Ascending aorta (tissue), 2 donors: ENCODE results near the gene RANGRF. TPM values are rescaled to one million over a fixed set of nuclear protein-coding genes. Genes with fewer than 3 reads are reported as not detected.

Experiments used
- DNase-seq, 2 donors: peaks; one replicate each; pipeline ENCODE4 v3.0.0-alpha.2; 2019; ENCODE audit warnings: low spot score in 2 of 2
- H3K27ac ChIP-seq, 2 donors: fragments of 200-600 bp; sonication (generic); one replicate each; pipeline ENCODE4 v1.5.1; 2016 to 2017; ENCODE audit warnings: mild to moderate bottlenecking in 1 of 2
- H3K27me3 ChIP-seq: fragments of 200-600 bp; sonication (generic); one replicate; pipeline ENCODE4 v1.5.1; 2017
- H3K36me3 ChIP-seq, 2 donors: fragments of 200-600 bp; sonication (generic); one replicate each; pipeline ENCODE4 v1.5.1; 2016
- H3K4me1 ChIP-seq, 2 donors: fragments of 200-600 bp; sonication (generic); one replicate each; pipeline ENCODE4 v1.5.1; 2016 to 2017; ENCODE audit warnings: mild to moderate bottlenecking in 1 of 2
- H3K4me3 ChIP-seq, 2 donors: fragments of 200-600 bp; sonication (generic); one replicate each; pipeline ENCODE4 v1.5.1; 2016 to 2017; ENCODE audit warnings: mild to moderate bottlenecking in 1 of 2
- H3K9me3 ChIP-seq, 2 donors: fragments of 200-600 bp; sonication (generic); one replicate each; pipeline ENCODE4 v1.5.1; 2016
- CTCF ChIP-seq, 3 experiments: fragments of 200-600 bp in 2 of 3; fragments of 450-650 bp in 1 of 3; sonication (generic) in 2 of 3; IDR thresholded peaks; one replicate each; pipeline ENCODE4 v1.5.1; 2016 to 2019; ENCODE audit warnings: antibody characterized with exemption in 3 of 3, mild to moderate bottlenecking in 1 of 3, moderate library complexity in 1 of 3
- intact Hi-C: fragments of 100-400 bp; cut with DNase I; formaldehyde crosslinking; loops from one replicate; pipeline ENCODE4 v1.15.1; 2023
- total RNA-seq: library from RNA; depleted of rRNA; stranded (reverse); fragments of >200 nt; gene quantifications from one replicate; pipeline ENCODE4 v1.1.0, GENCODE V29; 2016

RANGRF gene
- total RNA-seq, 1 donor from 2014 or later: 15.5 TPM

DNA sequence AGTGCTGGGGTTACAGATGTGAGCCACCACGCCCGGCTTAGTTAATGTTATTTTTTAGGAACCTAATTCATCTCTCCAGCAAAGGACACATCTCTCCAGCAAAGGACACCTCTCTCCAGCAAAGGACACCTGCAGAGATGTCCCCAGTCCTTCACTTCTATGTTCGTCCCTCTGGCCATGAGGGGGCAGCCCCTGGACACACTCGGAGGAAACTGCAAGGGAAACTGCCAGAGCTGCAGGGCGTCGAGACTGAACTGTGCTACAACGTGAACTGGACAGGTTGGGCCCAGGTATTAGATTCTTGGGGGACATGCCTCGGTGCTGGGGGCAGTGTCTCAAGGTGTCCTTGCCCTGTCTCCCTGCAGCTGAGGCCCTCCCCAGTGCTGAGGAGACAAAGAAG, 34.7 kb upstream of the RANGRF start:
- H3K27me3 ChIP-seq: no peaks in the 10 kb centered on the region
- TF ChIP-seq CTCF (IDR thresholded peaks at IDR 0.05): no peak
- H3K4me1 ChIP-seq: peaks cover 0 to 6% of the 10 kb centered on the region in 2 donors
- H3K4me3 ChIP-seq: no peak overlapping the region
- intact Hi-C loops: no loop called here
- H3K36me3 ChIP-seq: peaks cover 32 to 33% of the 10 kb centered on the region in 2 donors
- no peaks in the 10 kb centered on the region for H3K9me3 ChIP-seq
- DNase-seq: no peak
- H3K27ac ChIP-seq: no peak overlapping the region

GRCh38 chr17:8254881-8255280, 33.6 kb upstream of the RANGRF start:
- intact Hi-C loops: no loop called here
- Histone ChIP-seq H3K27me3 (no peaks in the 10 kb centered on the region), H3K4me1 (peaks cover 0 to under 1% of the 10 kb centered on the region in 2 donors), H3K9me3 (no peaks in the 10 kb centered on the region), H3K4me3 (no peak overlapping the region), H3K36me3 (peaks cover 33 to 37% of the 10 kb centered on the region in 2 donors), H3K27ac (no peak overlapping the region)
- no peak for TF ChIP-seq CTCF (IDR thresholded peaks at IDR 0.05)
- DNase-seq: no peak

DNA sequence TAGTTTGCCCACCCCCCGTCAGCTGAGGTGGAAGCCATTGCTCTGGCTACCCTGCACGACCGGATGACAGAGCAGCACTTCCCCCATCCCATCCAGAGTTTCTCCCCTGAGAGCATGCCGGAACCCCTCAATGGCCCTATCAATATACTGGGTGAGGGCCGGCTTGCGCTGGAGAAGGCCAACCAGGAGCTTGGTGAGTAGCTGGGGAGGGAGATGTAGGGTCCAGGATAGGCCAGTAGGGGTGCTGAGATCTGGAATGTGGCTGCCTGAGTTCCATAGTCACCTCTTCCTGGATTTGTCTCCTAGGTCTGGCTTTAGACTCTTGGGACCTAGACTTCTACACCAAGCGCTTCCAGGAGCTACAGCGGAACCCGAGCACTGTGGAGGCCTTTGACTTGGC, 33.0 kb upstream of the RANGRF start:
- no peaks in the 10 kb centered on the region for H3K9me3 ChIP-seq
- DNase-seq: no peak
- H3K27ac ChIP-seq: no peak overlapping the region
- H3K4me1 ChIP-seq: no peaks in the 10 kb centered on the region
- TF ChIP-seq CTCF (IDR thresholded peaks at IDR 0.05): no peak
- peaks cover 33 to 42% of the 10 kb centered on the region in 2 donors for H3K36me3 ChIP-seq
- H3K4me3 ChIP-seq: no peak overlapping the region
- intact Hi-C loops: no loop called here
- H3K27me3 ChIP-seq: no peaks in the 10 kb centered on the region

- H3K27me3 ChIP-seq: no peaks in the 10 kb centered on the region
- no peak for DNase-seq
- no peak overlapping the region for H3K27ac ChIP-seq
- peaks cover 34 to 47% of the 10 kb centered on the region in 2 donors for H3K36me3 ChIP-seq
- intact Hi-C loops: no loop called here
- H3K4me3 ChIP-seq: no peak overlapping the region
- no peaks in the 10 kb centered on the region for H3K4me1 ChIP-seq
- TF ChIP-seq CTCF (IDR thresholded peaks at IDR 0.05): no peak
- no peaks in the 10 kb centered on the region for H3K9me3 ChIP-seq
Observed at GRCh38 chr17:8256291-8256690, 32.2 kb upstream of the RANGRF start.

- Histone ChIP-seq H3K36me3 (peaks cover 38 to 48% of the 10 kb centered on the region in 2 donors), H3K4me1 (no peaks in the 10 kb centered on the region), H3K4me3 (no peak overlapping the region), H3K27ac (no peak overlapping the region), H3K9me3 (no peaks in the 10 kb centered on the region), H3K27me3 (no peaks in the 10 kb centered on the region)
- intact Hi-C loops: no loop called here
- TF ChIP-seq CTCF (IDR thresholded peaks at IDR 0.05): no peak
- no peak for DNase-seq
Observed at GRCh38 chr17:8256691-8257090, 31.8 kb upstream of the RANGRF start.

GRCh38 chr17:8257801-8258200, 30.7 kb upstream of the RANGRF start:
- Histone ChIP-seq H3K9me3 (no peaks in the 10 kb centered on the region), H3K4me3 (no peak overlapping the region), H3K36me3 (peaks cover 46 to 58% of the 10 kb centered on the region in 2 donors), H3K27ac (no peak overlapping the region), H3K4me1 (no peaks in the 10 kb centered on the region), H3K27me3 (no peaks in the 10 kb centered on the region)
- intact Hi-C loops: no loop called here
- TF ChIP-seq CTCF (IDR thresholded peaks at IDR 0.05): no peak
- no peak for DNase-seq
